NCI-H1417 treated with DMSO at 0.1 percent for 48 hours (cell line): ENCODE measurements around the gene PCSK2.

Experiments used
- DNase-seq: peaks from one replicate; lab custom pipeline; 2025; lab: John Stamatoyannopoulos, UW

Gene PCSK2

GRCh38 chr20:17248224-17248623, 21.4 kb downstream of the PCSK2 start:
- no peak for DNase-seq

- DNase-seq: no peak
Measured at GRCh38 chr20:17262786-17263185, 35.9 kb downstream of the PCSK2 start.

GRCh38 chr20:17273717-17274116, 46.9 kb downstream of the PCSK2 start:
- no peak for DNase-seq

GRCh38 chr20:17276101-17276500, 49.3 kb downstream of the PCSK2 start:
- no peak for DNase-seq

DNA sequence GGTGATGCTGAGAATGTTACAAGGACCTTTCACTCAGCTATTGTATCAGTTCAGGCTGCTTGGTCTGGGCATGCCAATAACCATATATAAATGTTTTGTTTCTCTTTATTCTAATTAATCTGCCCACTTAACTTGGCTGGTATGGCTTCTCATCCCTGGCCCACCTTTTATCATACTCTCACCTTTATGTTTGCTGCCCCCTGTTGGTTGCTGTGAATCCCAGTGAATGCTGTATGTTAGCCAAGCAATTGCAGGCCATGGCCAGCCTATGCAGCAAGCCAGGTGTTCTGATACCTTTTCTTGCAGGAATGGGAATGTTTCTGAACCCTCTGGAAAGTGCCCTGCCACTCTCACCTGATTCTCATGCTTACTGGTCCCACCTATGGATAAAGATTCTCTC, 54.6 kb downstream of the PCSK2 start:
- DNase-seq: no peak

GRCh38 chr20:17282501-17282900, 55.7 kb downstream of the PCSK2 start:
- DNase-seq: no peak

DNA sequence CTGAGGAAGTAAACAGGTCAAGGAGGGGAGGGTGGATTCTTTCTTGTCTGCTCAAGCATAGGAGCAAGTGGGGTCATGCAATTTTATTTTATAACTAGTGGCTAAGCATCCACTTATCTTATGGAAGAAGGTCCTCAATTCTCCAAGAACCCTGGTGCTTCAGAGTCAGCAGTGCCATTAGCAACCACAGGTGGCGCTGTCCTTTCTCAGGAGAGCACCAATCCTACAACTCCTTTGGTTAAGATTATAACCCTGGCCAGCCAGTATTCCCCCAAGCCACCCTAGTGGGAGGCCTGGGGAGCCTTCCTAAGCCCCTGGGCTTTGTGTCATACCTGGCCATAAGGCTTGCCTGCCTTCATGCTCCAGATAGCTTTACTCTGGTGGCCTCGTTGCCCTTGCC, 60.7 kb downstream of the PCSK2 start:
- no peak for DNase-seq

GRCh38 chr20:17287998-17288397, 61.2 kb downstream of the PCSK2 start:
- no peak for DNase-seq

GRCh38 chr20:17295151-17295726, 68.4 kb downstream of the PCSK2 start:
- DNase-seq: no peak

GRCh38 chr20:17295991-17296390, 69.2 kb downstream of the PCSK2 start:
- no peak for DNase-seq

DNA sequence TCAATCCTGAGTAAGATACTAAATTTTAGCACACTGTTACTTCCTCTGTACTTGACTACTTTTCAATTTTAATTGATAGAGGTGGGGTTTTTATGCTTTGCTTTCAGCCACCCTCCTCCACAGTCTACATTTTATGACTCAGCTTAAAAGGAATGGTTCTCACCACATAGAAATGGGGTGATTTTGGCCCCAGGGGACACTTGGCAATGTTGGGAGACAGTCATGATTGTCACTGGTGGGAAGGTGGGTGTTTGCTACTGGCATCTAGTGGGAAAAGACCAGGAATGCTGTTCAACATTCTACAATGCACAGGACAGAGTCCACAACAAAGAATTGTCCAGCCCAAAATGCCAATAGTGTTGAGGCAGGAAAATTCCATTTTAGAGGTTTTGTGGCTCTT, 71.3 kb downstream of the PCSK2 start:
- no peak for DNase-seq

- no peak for DNase-seq
Measured at GRCh38 chr20:17298751-17299150, 71.9 kb downstream of the PCSK2 start.

GRCh38 chr20:17300113-17300512, 73.3 kb downstream of the PCSK2 start:
- no peak for DNase-seq

DNA sequence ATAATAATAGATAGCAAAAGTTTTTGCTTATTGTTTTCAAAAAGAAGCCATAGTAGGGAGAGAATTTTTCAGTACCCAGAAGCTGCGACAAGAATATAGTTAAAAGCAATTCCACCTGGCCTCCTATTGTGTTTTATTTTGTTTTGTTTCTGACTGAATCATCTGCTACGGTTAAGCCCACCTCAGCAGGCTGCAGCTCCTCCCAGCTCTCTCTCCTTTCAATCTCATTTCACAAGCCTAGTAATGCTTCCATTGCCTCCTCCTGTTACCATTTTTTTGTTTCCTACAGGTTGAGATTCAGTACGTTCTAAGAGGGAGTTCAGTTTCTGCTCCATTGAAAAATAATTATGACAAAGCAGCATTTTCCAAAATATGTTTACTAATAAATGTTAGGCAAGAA, 77.9 kb downstream of the PCSK2 start:
- DNase-seq: no peak

GRCh38 chr20:17306427-17306826, 79.6 kb downstream of the PCSK2 start:
- DNase-seq: no peak

- no peak for DNase-seq
Measured at GRCh38 chr20:17314264-17314663, 87.4 kb downstream of the PCSK2 start.

- no peak for DNase-seq
Measured at GRCh38 chr20:17315407-17316231, 88.8 kb downstream of the PCSK2 start.

DNA sequence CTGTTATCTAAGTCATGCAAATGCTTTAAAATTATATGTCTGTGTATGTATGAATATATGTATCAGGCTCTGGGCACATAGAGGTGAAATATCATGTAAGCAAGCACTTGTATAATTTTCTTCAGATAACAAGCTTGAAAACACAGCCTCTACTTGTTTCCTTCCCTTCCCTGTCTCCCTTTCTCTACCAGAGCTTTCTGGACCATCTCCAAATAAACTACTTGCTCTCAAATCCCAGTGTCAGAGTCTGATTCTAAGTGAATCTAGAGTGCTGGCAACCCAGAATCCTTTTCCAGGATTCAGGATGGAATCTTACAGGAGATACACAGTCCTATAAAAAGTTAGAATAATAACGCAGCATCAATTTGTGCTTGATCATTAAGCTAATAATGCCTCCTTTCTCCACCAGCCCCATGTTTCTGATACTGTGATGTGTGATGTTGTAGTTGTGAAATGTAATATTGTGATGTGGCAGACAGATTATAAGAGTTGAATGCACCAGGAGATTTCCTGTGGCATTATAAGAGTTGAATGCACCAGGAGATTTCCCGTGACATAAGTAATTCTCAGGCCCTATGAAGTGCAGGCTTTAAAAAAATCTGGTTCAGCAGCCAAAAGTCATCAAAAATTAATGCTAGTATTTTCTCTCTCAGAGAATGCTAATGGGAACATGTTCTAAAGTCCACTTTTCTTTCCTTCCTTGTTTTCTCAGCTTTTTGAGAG, 89.6 kb downstream of the PCSK2 start:
- no peak for DNase-seq

DNA sequence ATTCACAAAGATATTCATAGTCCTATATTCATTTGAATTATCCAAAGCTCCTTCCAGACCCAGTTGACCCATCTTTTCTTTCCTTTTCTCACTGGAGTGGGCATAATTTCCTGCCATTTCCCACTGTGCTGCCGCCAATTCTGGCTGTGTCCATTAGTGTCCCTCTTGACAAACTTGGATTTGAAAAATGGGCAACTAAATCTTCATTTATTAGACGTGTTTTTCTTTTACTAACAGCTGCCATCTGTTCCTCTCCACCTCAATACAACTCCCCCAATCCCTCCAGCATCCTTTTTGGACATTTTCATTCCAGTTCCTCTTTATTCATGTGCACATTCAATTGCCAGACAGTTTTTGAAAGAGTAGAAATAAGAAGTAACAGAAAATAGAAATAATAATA, 90.5 kb downstream of the PCSK2 start:
- DNase-seq: no peak

GRCh38 chr20:17320456-17320855, 93.6 kb downstream of the PCSK2 start:
- no peak for DNase-seq

DNA sequence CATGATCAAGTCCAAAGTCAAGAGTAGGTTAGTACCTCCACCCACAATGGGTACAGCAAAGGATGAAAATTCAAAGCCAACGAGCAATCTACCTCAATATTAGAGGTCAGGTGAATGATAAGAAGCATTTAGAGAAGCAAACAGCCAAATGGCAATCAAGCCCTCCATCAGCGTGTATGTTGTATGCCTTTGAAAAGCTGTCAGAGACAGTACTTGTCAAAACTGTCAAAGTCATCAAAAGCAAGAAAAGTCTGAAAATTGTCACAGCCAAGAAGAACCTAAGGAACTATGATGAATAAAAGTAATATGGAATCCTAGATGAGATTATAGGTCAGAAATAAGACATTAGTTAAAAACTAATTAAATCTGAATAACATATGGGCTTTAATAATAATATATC, 99.3 kb downstream of the PCSK2 start:
- no peak for DNase-seq

- peak; percentile 3 for DNase-seq
Measured at GRCh38 chr20:17327185-17328148, 100.6 kb downstream of the PCSK2 start.
